CD4-positive, alpha-beta T cell treated with Interleukin-17A for 4 hours (primary cell): Measurements from ENCODE around the gene RPS19.
"Not testable (repeated sequence)": the region's sequence is repeated elsewhere in the genome, so short reads cannot be mapped to it uniquely, and the experiment has no call there.

ENCODE experiments used
- DNase-seq: peaks from one replicate; pipeline ENCODE4 v3.0.0-alpha.2; 2020; ENCODE audit warnings: mixed read lengths

The RPS19 gene

DNA sequence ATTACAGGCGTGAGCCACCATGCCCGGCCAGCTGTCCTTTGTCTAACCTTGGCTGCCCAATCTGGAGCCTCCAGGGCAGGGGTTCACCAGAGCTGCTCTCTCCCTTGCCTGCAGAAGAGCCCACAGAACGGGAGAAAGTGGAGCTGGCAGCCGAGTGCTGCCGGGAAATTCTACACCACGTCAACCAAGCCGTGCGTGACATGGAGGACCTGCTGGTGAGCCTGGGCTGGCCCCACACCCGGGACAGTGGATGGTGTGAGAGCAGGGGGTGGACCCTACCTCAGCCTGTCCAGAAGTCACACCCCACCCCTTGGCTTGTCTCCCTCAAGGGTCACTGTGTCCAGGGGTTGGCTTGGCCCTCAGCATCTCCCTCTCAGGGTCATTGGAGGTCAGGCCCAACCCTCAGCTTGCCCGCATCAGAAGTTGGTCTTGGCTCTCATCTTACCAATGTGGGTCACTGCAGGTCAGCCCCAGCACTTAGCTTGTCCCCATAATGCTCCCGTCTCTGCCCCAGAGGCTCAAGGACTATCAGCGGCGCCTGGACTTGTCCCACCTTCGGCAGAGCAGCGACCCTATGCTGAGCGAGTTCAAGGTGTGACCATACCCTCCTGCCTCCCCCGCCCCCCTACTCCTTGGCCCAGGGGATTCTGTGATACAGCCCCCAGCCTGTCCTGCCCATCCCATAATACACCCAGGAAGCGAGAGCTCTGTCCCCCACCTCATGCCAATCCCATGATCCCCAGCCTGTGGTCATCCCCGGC, 43.3 kb downstream of the RPS19 start:
- DNase-seq: no peak

DNA sequence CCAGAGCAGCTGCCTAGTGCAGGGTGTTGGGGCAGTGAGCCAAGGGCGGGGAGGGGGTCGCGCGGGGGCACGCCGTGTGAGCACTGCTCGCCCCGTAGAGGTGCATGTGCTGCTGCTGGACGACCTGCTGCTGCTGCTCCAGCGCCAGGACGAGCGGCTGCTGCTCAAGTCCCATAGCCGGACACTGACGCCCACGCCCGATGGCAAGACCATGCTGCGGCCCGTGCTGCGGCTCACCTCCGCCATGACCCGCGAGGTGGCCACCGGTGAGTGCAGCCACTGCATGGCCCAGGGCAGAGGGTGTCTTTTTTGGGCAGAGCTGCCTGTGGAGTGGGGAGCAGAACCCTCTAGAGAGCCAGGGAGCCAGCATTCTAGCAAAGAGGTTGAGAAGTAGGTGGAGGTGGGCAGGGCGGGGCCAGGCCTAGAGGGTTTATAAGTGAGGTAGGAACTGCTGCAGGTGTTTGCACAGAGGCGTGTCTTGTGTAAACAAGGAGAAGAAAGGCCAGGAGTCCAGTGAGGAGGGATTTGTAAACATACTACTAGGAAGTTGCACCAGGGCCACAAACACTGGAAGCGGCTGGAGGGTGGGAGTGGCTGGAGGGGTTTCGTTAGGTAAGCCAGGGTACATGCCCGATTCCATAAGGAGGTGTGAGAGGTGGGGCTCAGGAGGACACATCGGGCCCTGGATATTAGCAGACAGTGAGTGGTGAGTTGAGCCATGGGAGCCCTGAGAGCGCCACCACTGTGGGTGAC, 44.2 kb downstream of the RPS19 start:
- no peak for DNase-seq

DNA sequence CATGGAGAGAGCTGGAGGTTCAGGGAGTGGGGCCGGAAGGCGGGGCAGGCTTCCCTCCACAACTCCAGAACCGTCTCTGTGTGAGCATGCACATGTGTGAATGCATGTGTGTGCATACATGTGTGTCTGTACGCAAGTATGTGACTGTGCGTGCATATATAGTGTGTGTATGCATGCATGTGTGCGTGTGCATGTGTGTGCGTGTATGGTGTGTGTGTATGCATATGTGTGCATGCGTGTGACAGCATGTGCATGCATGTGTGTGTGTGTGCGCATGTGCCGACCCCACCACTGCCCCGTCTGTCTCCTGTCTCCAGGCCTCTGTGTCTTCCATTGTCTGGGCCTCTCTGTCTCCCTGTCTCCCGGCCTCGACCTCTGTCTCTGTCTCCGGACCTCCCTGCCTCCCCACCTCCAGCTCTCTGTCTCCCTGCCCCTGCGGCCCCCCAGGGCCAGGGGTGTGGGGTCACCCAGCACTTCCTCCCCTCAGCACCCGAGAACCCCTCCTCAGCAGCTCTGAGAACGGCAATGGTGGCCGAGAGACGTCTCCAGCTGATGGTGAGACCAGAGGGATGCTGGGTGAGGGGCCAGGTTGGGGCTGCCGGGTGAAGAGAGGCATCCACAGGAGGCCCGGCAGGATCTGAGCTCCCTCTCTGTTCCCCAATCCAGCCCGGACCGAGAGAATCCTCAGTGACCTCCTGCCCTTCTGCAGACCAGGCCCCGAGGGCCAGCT, 45.4 kb downstream of the RPS19 start:
- DNase-seq: no peak

DNA sequence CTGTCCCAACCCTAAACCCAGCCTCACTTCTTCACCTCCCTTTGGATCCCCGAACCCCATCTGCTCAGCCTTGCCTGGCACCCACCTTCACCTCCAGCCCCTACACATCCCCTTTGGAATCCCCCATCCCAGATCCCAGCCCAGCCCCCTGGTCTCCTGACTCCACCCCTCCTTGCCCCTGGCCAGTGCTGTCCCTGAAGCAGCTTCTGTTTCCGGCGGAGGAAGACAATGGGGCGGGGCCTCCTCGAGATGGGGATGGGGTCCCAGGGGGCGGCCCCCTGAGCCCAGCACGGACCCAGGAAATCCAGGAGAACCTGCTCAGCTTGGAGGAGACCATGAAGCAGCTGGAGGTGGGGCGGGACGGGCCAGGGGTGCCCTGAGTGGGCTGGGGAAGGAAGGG, 46.2 kb downstream of the RPS19 start:
- no peak for DNase-seq

DNA sequence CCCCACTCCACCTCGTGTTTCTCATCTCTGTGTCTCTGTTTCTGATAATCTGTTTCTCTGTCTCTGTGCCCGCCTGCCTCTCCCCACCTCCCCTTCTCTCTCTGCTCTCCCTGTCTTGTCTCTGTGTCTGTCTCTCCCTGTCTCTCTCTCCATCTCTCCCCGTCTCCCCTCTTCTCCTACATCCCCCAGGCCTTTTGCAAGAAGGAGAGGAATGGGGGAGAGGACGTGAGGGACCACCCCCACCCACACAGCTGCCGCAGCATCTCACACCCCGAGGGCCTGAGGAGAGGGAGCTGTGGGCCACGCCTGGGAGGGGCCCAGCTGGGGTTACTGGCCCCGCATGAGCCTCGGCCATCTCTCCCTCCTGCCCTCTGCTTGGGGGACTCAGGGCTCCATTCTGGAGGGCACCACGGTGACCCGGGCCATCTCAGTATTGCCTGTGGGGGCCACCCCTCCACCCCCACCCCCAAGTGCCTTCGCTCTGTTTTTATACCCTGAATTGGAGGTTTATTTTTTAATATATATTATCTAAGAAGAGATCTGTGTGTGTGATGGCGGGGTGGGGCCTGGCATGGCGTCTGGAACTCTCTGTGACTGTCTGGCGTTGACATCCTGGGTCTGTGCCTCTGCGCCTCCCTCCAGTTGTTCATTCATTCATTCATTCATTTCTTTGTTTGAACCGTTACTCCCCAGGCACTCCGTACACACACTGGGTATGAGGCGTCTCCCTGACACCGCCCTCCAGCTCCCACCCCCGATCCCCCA, 47.0 kb downstream of the RPS19 start:
- DNase-seq: no peak

DNA sequence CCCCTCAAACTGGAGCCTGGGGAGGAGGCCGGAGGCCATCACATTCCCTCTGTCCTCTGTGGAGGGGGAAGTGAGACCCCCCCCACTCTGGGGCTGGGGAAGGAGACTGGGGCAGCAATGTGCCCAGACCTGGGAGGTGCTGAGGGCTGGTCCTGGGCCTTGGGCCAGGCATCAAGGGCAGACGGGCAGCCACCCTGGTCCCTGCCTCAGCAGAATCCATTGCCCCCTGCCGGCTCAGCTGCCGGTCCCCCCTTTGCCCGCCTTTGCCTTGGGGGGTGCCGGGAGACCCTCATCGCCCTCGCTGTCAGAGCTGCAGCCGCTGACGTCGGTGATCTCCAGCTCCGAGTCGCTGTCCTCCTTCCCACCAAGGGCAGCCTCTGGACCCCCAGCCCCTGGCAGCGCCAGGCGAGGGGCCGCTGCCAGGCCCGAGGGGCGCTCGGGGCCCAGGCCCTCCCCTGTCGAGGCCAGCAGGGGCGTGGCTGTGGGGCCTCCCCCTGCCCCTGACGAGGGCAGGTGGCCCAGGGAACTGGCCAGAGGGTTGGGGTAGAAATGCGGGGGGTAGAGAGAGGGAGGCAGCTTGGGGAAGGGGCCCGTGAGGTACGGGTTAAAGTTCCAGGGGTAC, 48.0 kb downstream of the RPS19 start:
- no peak for DNase-seq

DNA sequence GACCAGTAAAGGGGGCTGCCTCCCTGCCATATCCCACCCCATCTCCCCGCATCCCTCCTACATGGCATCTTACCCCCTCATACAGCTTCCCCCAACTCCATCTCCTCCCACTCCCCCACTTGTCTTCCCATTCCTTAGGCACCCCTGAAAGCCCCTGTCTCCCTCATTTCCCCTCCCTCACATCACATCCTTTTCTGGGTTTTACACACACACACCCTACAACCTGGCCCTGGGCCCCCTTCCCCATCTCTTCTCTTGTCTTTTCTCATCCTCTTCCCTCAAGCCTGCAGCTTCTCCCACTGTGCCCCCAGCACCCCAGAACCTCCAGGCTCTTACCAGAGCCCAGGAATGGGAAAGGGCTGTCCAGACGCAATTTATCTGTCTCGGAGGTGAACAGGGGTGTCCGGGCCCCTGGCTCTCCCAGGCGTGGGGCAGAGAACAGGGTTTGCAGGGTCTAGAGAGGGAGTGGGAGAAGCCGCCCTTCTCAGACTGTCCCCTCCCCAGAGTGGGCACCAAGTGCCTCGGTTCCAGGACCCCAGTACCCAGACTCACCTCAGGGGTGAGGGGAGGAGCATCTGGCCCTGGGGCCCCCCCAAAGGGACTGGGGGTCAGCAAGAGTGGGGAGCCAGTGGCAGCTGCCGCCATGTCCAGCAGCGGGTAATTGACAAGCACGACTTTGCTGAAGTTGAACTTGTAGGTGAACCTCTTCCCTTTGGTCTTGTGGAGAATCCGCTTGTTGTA, 48.8 kb downstream of the RPS19 start:
- peak; percentile 17 for DNase-seq

DNA sequence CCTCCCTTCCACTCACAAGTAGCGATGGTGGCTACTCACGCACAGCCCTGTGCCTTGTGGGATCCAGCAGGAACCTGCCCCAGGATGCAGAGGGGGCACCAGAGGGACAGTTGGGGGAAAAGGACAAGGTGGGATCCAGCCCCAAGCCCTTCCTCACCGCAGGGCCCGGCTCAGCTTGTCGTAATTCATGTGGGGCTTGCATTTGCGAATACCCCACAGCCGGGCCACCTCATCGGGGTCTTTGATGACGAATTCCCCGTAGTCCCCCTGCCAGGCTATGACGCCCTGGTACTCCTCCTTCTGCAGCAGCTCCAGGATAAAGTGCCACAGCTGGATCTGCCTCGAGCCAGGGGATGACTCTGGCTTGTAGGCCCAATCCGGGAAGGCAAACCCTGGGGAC, 49.7 kb downstream of the RPS19 start:
- DNase-seq: no peak

DNA sequence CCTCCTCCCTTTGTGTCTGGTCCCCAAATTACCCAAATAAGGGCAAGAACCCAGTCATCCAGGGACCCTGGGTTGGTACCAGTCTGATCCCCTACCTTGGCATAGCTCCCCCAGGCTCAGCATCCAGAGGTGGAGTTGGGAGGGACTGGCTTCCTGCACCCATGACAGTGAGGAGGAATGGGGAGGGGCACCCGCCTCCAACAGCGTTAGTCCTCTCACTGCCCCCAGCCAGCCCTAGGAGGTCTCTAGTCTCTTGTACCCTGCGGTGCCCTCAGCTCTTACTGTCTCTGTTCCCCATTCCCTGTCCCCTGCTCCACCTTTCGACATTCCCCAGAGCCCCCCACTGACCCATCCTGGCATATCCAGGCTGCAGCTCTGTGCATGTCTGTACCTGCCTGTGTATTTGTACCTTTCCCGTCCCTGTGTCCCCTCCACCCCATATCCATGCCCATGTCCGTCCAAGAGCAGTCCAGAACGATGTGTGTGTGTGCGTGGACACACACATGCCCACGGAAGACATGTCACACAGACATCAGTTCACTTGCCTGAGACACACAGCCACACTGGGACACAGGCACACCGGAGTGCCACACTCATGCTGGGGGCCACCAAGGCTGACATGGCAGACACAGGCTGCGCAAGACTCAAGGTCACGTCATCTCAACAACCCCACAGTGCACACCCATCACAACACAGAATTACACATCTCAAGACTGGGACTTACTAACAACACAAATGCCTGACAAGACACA, 50.4 kb downstream of the RPS19 start:
- peak; percentile 34 for DNase-seq

DNA sequence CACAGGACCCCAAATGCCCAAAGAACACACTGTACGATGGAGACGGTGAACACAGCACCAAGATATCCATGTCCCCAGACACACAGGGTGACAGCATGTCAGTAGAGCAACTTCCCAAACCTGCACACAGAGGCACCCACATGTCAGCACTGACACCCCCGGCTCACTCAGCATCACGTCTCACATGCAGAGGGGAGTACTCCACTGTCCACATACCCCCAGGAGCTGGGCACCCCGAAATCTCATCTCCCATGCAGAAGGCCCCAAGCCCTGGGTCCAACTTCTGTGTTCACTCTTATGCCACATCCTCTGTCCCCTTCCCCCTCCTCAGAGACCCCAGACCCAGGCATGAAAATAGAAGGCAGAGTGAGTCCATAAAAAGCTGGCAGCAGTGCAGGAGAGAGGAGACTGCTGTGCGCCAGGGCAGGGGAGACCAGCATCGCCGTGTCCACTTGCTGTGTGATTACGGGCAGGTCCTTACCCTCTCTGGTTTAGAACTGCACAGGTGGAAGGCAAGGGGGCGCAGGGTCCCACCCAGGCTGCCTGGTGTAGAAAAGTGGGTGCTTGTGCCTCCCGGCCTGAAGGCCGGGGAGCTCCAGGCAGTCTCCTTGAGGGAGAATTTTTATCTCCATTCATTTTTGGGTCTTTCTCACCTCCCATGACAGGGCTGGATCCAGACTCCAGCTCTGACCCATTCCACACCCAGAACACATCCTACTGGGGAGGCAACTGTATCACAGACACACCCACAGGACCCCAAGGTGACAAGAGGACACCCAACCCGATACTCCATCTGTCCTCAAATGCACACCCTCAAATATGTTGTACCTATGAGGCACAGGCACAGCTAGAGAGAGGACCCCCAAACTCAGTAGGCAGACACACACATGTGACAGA, 51.2 kb downstream of the RPS19 start:
- peak; percentile 41 for DNase-seq

DNA sequence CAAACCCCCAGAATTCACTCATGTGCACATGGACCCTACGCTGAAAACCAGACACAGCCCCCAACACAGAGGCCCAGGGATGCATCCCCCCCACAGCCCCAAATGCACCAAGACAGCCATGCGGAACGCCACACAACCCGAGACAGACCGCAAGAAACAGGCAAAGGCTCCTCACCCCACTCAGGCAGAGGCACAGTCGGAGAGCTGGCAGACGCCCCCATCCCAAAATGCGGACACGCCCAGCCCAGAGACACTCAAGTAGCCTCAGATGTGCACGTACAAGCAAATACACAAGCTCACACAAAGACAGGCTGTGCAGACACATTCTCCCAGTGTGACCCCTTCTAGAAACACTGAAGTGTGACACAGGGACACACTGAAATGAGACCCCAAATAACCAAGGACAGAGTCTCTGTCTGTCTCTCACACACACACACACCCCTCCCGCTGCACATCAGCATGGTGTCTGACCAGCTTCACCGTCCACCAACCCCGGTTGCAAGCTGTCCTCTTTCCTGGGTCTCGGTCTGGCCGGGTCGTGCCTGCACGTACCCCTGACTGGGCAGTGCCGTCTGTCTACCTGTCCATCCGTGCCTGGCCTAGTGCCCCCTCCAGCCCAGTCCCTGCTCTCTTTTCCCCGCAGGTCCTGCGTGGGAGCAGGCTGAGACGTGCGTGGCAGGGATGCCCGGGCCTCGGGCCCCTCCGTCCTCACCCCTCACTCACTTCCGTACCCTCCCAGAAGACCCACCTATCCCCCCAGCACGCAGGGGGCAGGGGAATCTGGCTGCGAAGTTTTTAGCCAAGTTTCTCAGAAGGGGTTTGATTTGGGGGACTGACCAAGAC, 52.1 kb downstream of the RPS19 start:
- DNase-seq: peak; percentile 37

DNA sequence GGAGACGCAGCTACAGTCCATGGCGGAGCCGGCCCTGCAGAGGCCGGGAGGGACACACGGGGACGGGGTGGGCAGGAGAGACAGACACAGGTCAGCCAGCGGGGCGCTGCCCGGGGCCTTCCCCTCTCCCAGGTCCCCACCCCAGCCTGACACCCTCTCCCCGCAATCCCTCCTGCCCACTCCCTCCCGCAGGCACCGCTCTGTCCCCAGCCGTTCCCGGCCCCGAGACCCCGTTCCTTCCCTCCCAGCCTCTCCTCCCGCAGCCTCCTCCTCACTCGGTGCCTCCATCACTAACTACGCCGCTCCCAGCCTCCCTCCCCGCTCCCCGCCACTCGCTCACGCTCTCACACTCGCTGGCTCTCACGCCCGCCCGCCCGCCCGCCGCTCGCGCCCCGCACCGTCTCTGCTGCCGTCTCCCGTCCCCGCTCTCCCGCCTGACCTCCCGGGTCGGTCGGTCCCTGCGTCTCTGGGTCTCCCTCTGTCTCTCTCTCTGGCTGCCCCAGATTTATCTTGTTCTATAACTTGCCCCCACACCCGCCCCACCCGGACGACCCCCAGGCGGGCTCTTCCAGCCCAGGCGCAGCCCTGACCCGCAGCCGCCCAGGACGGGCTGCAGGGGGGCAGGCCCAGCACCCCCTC, 53.0 kb downstream of the RPS19 start:
- DNase-seq: peak; percentile 56

DNA sequence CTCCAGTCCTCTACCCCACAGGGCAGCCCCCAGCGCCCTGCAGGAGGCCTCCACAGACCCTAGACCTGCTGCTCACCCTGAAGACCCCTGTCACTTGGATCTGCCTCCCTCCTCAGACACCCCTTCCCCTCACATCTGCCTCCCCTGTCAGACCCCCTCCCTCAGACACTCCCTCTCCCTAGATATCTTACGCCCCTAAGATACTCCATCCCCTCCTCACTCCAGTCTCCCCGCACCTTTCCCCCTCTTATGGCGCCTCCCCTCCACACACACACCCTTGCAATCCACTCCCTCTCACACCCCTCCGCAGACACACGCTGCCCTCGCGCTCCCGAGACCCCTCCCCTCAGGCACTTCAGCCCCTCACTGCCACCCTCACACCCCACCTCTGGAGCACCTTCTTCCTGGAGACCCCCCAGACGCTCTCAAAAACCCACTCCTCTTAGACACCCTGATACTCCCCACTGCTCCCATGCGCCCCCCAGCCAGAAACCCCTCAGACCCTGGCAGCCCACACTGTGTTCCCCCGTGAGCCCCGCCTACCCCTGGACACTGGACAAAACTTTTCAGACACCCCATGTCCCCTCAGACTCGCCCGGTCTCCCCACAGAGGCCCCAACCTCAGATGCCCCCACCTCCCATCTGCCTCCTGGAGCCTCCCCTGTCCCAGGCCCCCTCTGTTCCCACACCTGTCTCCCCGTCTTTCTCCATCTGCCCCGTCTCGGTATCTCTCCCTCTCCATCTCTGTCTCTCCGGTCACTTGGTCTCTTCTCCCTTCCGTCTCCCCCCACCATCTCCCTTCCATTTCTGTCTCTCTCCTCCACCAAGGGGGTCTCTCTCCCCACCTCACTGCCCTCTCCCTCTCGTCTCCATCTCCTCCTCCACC, 53.7 kb downstream of the RPS19 start:
- no peak for DNase-seq

DNA sequence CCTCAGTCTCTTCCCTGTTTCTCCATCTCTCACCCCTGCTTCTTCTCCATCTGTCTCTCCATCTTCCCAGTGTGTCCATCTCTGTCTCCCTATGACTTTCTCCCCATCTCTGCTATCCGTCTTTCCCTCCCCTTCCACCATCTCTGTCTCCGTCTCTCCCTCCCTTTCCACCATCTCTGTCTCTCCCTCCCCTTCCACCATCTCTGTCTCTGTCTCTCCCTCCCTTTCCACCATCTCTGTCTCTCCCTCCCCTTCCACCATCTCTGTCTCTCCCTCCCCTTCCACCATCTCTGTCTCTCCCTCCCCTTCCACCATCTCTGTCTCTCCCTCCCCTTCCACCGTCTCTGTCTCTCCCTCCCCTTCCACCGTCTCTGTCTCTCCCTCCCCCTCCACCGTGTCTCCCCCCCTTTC, 54.4 kb downstream of the RPS19 start:
- DNase-seq: not testable (repeated sequence)

DNA sequence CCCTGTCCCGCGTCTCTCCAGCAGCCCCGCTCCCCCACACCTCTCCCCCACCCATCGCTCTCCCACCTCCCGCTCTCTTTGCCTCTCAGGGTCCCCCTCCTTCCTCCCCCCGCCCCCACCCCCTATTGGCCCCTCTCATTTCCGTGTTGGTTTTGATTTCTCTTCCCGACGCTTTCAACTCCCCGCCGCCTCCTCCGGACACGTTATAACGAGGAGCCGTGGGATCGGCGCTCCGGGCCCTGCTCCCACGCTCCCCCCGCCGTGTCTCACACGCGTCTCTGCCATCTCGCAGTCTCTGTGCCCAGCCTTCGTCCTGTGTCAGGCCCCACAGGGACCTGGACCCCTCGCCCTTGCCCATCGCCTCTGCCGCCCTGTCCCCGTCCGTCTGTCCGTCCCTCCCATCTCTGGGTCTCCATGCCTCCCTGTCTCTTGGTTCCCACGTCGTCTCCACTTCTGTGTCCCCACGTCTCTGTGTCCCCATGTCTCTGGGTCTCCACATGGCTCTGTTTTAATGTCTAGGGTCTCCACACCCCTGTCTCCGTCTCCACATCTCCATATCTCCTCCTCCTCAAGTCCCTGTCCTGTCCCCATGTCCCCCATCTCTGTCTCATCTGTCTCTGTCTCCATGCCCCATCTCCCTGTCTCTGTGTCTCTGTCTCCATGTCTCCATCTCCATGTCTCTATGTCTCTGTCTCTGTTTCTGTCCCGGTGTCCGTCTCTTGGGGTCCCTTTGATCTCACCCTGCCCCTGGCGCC, 55.1 kb downstream of the RPS19 start:
- DNase-seq: peak; percentile 45

DNA sequence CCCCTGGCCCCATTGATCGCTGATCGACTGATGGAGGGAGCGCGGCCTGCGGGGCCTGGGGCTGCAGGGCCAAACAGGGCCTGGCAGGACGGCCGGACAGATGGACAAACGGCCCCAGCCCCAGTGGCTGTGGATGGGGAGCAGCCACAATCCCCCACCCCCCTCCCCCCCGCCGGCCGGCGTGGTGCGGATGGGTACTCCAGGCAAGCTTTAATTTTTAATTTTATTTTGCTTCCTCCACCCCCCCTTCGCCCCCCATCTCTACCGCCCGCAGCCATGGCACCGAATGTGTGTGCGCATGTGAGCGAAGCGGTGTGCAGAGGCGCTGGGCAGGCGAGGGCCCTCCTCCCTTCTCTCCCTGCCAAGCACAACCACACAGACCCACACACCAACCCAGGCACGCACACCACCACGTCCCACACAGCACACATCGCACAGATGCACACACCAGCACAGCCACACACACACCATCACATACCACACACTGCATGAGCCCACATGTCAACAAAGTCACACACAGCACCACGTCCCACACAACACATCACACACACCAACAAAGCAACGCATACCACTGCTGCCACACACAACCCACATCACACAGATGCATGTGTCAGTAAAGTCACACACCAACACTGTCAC, 55.8 kb downstream of the RPS19 start:
- DNase-seq: peak; percentile 36
